ENCODE results near the gene LONRF3.
A peak's percentile ranks its signal among the peaks of the same experiment; 100 is the strongest.

LONRF3 gene

GRCh38 chrX:118974088-118974907, at the start of gene LONRF3:
TSS of gene LONRF3 (plus strand) at chrX:118974618. CDS start at chrX:118974781, 163 bp downstream.
- peak within 1 kb of the TSS; percentile 27 to 51 (median 34) for H3K4me3 ChIP-seq
- peak within 1 kb of the TSS in 14 of 21 experiments; percentile 3 to 85 (median 71) for H3K27ac ChIP-seq

DNA sequence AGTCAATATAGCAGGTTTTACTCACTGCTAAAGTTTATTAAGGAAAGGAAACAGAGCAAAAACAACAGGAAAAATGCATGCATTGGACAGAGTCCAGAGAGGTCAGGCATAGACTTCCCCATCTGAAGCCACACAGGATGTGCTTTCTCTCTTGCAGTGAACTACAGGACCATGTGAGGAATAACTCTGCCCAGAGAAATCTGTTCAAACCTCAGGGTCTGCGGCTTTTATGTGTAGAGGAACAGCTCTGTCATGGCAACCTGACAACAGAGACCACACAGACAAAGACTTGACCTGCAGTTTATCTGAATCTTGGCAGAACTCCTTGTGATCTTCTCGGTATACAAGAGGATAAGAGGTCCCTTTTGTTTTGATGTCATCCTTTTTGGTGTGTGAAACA, 46.3 kb upstream of the LONRF3 start:
- no peak overlapping the region for H3K4me3 ChIP-seq
- H3K27ac ChIP-seq: no peak overlapping the region

DNA sequence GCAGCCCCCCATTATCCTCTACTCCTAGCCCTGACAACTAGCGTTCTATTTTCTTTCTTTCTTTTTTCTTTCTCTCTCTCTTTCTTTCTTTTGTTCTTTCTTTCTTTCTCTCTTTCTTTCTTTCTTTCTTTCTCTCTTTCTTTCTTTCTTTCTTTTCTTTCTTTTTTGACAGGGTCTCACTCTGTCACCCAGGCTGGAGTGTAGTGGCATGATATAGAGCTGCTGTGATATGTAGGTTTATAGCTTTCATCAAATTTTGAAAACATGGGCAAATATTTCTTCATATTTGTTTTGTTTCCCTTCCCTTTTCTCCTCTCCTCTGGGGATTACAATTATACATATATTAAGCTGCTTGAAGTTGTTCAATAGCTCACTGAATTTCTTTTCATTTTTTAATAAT, 39.1 kb upstream of the LONRF3 start:
- H3K4me3 ChIP-seq: no peak overlapping the region
- no peak overlapping the region for H3K27ac ChIP-seq

DNA sequence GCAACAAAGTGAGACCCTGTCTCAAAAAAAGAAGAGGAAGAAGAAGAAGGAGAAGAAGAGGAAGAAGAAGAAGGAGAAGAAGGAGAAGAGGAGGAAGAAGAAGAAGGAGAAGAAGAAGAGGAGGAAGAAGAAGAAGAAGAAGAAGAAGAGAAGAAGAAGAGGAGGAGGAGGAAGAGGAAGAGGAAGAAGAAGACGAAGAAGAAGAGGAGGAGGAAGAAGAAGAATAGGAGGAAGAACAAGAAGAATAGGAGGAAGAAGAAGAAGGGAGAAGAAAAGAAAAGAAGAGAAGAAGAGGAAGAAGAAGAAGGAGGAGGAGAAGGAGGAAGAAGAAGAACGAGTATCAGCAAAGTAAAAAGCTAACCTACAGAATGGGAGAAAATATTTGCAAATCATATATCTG, 33.3 kb upstream of the LONRF3 start:
- Histone ChIP-seq H3K27ac (no peak overlapping the region), H3K4me3 (no peak overlapping the region)

DNA sequence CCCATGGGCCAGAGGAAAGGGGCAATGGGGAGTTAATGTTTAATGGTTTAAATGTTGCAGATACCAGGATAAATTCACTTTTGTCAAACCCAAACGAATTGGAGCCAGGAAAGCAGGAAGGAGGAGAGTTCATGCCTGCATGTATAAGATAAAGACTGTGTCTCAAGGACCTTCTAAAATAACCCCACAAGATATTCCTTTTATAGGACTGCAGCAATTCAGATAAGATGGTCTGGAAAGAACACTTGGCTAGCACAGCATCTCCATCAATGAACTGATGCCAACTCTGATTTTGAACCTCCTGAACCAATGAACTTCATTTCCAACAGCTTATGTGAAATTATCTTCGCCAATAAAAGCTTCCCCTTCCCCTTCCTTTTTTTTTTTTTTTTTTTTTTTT, 31.3 kb upstream of the LONRF3 start:
- no peak overlapping the region for H3K27ac ChIP-seq
- H3K4me3 ChIP-seq: no peak overlapping the region

GRCh38 chrX:118945921-118946320, 28.5 kb upstream of the LONRF3 start:
- H3K27ac ChIP-seq: no peak overlapping the region
- no peak overlapping the region for H3K4me3 ChIP-seq

- H3K27ac ChIP-seq: no peak overlapping the region
These were observed 26.1 kb upstream of the LONRF3 start for GRCh38 chrX:118948270-118948669.

DNA sequence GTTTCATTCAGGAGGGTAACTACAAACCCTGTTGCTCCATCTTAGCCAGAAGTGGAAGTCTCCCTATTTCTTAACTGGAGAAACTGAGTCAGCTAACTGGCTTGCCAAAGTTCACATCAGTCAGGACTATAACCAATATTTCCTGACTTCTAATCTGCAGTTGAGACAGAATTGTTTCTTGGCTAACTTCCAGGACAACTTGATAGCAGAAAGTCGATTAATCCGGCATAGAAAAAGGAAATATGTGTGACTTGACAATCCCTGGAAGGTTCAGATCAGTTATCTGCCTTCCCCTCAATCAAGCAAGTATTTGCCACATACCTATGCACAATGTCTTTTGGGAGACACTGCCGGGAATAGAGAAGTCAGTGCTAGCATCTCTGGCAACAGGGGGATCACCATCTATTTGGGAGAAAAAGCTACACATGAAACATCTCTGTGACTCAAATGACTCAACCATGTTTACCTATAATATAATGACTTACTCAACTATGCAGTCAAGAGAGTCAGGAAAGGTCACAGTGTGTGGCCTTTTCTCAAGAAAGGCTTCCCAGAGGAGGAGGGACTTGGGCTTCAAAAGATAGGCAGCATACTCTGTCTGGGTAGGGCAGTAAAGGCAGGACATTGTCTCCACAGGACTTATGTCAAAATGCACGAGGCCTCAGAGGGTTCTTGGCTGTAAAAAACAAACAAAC, 12.4 kb upstream of the LONRF3 start:
- Histone ChIP-seq H3K4me3 (no peak overlapping the region), H3K27ac (no peak overlapping the region)

More at GRCh38 chrX:118948270-118948669, 26.1 kb upstream of the LONRF3 start:
- H3K4me3 ChIP-seq: no peak overlapping the region

DNA sequence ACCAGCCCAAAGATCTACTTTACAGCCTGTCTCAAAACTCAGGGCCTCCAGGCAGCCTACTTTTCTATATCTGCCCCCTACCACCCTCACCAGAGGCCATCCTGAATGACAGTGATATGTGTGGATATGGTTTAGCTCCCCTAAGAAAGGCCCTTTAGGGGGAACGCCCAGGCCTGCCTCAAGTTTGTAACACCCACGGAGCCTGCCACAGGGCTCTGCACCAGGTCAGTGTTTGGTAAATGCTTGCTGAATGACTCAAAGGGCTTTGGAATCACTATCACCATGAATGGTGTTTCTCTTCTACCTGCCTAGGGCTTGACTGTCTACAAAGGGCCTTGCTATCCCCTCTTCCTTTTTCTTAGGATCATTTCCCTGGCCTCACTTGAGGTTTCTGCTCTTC, 11.3 kb upstream of the LONRF3 start:
- Histone ChIP-seq H3K4me3 (no peak overlapping the region), H3K27ac (no peak overlapping the region)

DNA sequence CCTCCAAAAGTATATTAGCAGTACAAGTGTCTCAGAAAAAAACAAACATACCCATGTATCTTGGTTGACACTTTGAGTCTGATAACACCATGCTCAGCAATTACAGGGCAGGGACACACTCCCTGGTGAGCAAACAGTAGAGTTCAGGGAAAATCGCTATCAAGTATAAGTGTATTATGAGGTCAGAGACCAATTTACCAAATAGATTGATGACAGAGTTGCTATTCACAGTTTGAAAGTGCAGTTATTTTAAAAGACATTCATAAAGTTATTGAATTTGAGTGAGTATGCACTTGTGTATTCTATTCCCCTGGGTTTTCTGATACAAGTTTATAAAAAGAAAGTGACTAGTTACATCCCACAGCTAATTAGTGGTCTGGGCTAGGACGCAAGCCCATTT, 10.2 kb upstream of the LONRF3 start:
- Histone ChIP-seq H3K4me3 (no peak overlapping the region), H3K27ac (no peak overlapping the region)

DNA sequence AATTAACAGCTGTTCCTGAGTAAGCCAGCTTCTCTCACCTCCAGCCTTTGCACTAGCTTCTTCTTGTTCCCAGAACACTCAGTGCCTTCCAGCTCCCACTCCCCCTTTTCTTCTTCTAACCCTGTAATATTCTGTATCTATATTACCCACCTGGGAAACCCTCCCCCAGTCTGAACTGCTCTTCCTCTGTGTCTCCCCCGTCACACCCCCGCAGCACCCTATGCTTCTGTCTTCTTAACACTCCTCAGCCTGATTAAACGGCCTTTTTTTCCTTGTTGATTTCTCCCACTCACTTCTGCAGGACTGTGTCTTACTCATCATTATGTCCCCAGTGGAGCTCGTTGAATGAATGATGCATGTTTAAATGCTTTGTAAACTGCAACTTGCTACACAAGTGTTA, 9.0 kb upstream of the LONRF3 start:
- Histone ChIP-seq H3K27ac (no peak overlapping the region), H3K4me3 (no peak overlapping the region)

GRCh38 chrX:118968031-118968430, 6.4 kb upstream of the LONRF3 start:
- H3K27ac ChIP-seq: no peak overlapping the region
- no peak overlapping the region for H3K4me3 ChIP-seq

DNA sequence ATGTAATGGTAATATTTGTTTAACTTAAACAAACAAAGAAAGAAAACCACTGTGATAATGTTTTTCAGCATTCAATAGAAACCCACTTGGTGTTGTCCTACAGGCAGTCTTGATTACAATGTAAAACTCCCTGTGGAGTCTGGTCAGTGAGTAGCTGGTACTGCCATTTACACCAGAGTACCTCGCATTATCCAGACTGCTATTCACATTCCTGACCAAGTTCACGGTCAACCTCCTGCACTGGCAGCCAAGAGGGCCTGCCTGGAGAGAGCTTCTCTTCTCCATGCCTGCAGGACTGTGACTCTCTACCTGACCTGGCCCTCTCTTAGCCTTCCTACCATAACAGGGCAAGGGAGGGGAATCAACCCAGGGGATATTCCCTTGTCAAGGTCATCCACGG, 2.9 kb upstream of the LONRF3 start:
- Histone ChIP-seq H3K4me3 (no peak overlapping the region), H3K27ac (no peak overlapping the region)

- H3K4me3 ChIP-seq: peak overlapping the region in 3 of 7 experiments; percentile 34 to 51 (median 44)
- H3K27ac ChIP-seq: peak overlapping the region in 3 of 21 experiments; percentile 69 to 76 (median 74)
These were observed 880 bp upstream of the LONRF3 start for GRCh38 chrX:118973389-118974087.

GRCh38 chrX:118974908-118975671, 672 bp downstream of the LONRF3 start:
- H3K27ac ChIP-seq: peak overlapping the region in 14 of 21 experiments; percentile 3 to 85 (median 70)
- H3K4me3 ChIP-seq: peak overlapping the region; percentile 27 to 51 (median 34)

DNA sequence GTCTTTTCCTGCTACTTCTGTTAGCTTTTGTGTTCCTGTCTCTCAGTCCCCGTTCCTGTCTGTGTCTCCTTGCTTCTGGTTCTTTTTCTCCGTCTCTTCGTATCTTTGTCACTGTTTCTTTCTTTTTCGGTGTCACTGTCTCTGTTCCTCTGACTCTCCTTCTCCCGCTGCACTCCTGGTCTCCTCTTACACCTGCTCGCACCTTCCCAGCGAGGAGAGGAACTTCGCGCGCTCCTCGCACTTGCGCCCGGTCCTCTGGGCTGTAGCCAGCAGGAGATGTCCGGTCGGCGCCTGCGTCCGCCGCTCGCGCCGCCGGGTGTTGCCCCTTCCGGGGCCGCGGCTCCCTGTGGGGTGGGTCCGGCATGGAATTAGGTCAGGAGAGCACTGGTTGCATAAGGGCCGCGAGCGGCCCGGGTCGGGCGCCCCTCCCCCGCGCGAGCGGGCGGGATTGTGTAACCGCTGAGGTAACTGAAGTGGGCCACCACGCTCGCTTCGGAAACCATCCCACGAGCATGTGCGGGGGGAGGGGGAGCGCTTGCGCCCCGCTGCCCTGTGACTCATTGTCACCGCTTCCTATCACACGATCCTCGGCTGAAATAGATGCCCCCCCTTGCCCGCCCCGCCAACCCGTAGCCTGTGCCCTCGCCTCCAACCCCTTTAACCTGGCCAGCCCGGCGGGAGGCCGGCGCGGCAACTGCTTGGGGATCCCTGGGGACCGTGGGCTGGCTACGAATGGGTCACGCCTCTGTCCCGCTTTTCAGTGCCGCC, 1.6 kb downstream of the LONRF3 start:
- Histone ChIP-seq H3K27ac (peak overlapping the region in 13 of 21 experiments; percentile 12 to 85 (median 73)), H3K4me3 (peak overlapping the region; percentile 27 to 51 (median 34))

DNA sequence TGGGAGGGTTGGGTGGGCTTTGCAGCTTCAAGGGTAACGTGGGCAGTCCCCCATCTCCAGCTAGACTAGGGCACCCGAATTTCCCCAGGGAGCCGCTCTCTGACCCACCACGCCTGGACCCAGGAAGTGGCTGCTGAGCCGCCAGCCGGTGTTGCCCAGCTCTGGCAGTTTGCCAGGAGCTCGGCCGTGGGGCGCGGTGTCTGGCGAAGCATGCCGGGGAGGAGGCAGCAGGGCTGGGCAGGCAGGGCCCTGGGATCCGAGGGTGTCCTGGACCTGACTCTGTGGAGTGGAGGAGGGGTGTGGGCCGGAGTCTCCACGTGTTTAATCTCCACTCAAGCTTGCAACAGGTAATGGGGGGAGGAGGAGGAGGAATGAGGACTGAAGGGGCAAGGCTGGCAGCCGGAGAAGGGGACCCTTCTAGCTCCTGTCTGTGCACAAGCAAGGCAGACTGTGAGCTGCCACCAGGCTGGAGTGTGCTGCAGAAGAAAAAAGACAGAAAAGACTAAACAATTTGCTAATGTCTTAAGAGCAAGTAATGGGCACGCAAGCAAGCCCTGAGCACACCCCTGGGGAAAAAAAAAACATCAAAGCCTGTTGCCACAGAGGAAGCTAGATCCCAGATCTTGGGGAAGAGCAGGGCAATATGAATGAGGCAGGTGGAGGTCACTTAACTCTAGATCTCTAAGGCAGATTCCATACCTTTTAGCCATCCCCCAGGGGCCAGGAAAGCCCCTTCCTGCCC, 2.4 kb downstream of the LONRF3 start:
- peak overlapping the region; percentile 27 to 51 (median 34) for H3K4me3 ChIP-seq
- peak overlapping the region in 11 of 21 experiments; percentile 12 to 85 (median 74) for H3K27ac ChIP-seq

GRCh38 chrX:118977424-118977823, 3.0 kb downstream of the LONRF3 start:
- no peak overlapping the region for H3K4me3 ChIP-seq
- no peak overlapping the region for H3K27ac ChIP-seq

Measured in skin epidermis (tissue), 12 donors.